SH-SY5Y (cell line): ENCODE results near the gene SMTNL2.

ENCODE experiments used
- GATA2 ChIP-seq: IDR thresholded peaks from 2 replicates; pipeline ENCODE4 v1.6.1; 2011; ENCODE audit warnings: mild to moderate bottlenecking, low read depth, low read length
- GATA3 ChIP-seq: IDR thresholded peaks from 2 replicates; pipeline ENCODE4 v1.6.1; 2011; ENCODE audit warnings: low read depth, mild to moderate bottlenecking, low read length, moderate library complexity

DNA sequence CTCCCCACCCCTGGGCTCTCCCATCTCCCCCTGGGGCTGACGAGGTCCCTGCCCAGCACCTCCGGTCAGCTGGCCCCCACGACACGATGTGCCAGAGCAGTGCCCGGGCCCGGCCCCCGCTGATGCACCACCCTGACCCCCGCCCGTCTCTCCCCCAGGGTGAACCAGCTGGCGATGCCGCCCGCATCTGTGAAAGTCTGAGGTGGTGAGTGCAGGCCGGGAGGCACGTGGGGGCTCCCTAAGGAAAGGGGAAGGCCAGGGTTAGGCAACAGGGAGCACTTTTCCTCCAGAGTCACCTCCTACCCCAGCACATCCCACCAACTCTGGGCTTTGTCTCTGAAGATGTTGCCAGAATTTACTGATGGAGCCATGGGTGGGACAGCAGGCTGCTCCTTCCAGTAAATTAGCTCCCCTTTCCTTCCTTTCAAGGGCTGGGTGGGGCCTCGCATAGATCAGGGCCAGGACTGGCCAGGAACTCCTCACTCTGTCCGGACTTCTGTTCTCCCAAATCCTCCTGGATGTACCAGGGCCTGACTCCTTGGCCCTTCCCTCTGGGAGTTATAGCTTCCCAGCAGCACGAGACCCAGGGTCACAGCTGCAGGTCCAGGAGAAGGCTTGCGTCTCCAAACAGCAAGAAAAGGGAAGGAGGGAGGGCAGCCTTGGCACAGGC lies 47.5 kb upstream of the SMTNL2 start:
- no peak for TF ChIP-seq GATA2
- no peak for TF ChIP-seq GATA3
